H1 (cell line): ENCODE data around the gene OPN1SW. TPM values are rescaled to one million over a fixed set of nuclear protein-coding genes. Genes with fewer than 3 reads are reported as not detected.

Experiments used
- CTCF ChIA-PET: fragments of 300-600 bp; sonication (Branson Sonifier 250); formaldehyde crosslinking; loops from one replicate; lab custom pipeline; 2021; ENCODE audit not compliant: partially characterized antibody; lab: Charles Lee
- POLR2A ChIA-PET: fragments of 300-600 bp; sonication (Branson Sonifier 250); formaldehyde crosslinking; loops from one replicate; lab custom pipeline; 2021; ENCODE audit warnings: inconsistent platforms; ENCODE audit not compliant: partially characterized antibody; lab: Charles Lee
- DNase-seq, 2 experiments: peaks; one replicate each; pipeline versions ENCODE4 v3.0.0 to v3.0.0-alpha.2; 2010 to 2022; ENCODE audit warnings: low spot score in 2 of 2, low read depth in 1 of 2, mixed read lengths in 1 of 2
- FAIRE-seq: peaks from 2 replicates; lab custom pipeline; 2011; peaks lifted over from hg19 to GRCh38; lab: Jason Lieb, UNC
- H2AFZ ChIP-seq: 2 replicates; pipeline ENCODE4 v1.8.1; 2012; ENCODE audit warnings: low read length, inconsistent platforms
- H2AK5ac ChIP-seq: 2 replicates; pipeline ENCODE4 v1.6.1; 2013; ENCODE audit warnings: low read depth, low read length
- H2BK120ac ChIP-seq: replicated peaks from 2 replicates; pipeline ENCODE3; 2013; ENCODE audit warnings: low read depth, low read length, inconsistent platforms
- H2BK12ac ChIP-seq: 2 replicates; pipeline ENCODE4 v1.6.1; 2013; ENCODE audit warnings: low read depth, low read length
- H2BK15ac ChIP-seq: 2 replicates; pipeline ENCODE4 v1.6.1; 2013; ENCODE audit warnings: low read length
- H2BK20ac ChIP-seq: 2 replicates; pipeline ENCODE4 v1.6.1; 2013; ENCODE audit warnings: low read length
- H2BK5ac ChIP-seq: 2 replicates; pipeline ENCODE4 v1.6.1; 2013; ENCODE audit warnings: low read depth, low read length
- H3K14ac ChIP-seq: 2 replicates; pipeline ENCODE4 v1.6.1; 2013; ENCODE audit warnings: inconsistent platforms; ENCODE audit not compliant: insufficient read length
- H3K18ac ChIP-seq: 2 replicates; pipeline ENCODE4 v1.6.1; 2013; ENCODE audit warnings: low read length; ENCODE audit errors: extremely low read depth
- H3K23ac ChIP-seq: 2 replicates; pipeline ENCODE4 v1.6.1; 2013; ENCODE audit warnings: inconsistent platforms; ENCODE audit not compliant: insufficient read length
- H3K23me2 ChIP-seq: 2 replicates; pipeline ENCODE4 v1.6.1; 2013; ENCODE audit warnings: low read depth, low read length
- H3K27ac ChIP-seq: 2 replicates; pipeline ENCODE4 v1.6.1; 2011; ENCODE audit warnings: low read depth, low read length, inconsistent platforms
- H3K27me3 ChIP-seq, 4 experiments: replicated peaks in 1 of 4; 1 replicate in 1 of 4; 2 replicates in 3 of 4; pipeline versions ENCODE4 v1.6.1 to v1.8.1; 2011 to 2013; ENCODE audit warnings: low read length in 3 of 4, mild to moderate bottlenecking in 3 of 4, inconsistent platforms in 2 of 4, mixed read lengths in 2 of 4, moderate library complexity in 1 of 4; ENCODE audit not compliant: control insufficient read depth in 3 of 4, insufficient read depth in 3 of 4; ENCODE audit errors: extremely low read depth in 1 of 4
- H3K36me3 ChIP-seq, 4 experiments: 2 replicates each; pipeline versions ENCODE4 v1.6.1 to v1.8.1; 2011 to 2013; ENCODE audit warnings: mild to moderate bottlenecking in 4 of 4, low read length in 3 of 4, moderate library complexity in 2 of 4, control low read depth in 1 of 4, inconsistent platforms in 1 of 4; ENCODE audit not compliant: insufficient read depth in 4 of 4, control insufficient read depth in 2 of 4
- H3K4ac ChIP-seq: replicated peaks from 2 replicates; pipeline ENCODE3; 2013; ENCODE audit warnings: low read length, low read depth, mixed read lengths, inconsistent platforms; ENCODE audit not compliant: insufficient read length
- H3K4me1 ChIP-seq, 4 experiments: replicated peaks in 1 of 4; 1 replicate in 1 of 4; 2 replicates in 3 of 4; pipeline versions ENCODE4 v1.6.1 to v1.8.1; 2011 to 2013; ENCODE audit warnings: low read length in 3 of 4, inconsistent platforms in 2 of 4, mixed read lengths in 1 of 4; ENCODE audit not compliant: insufficient read depth in 4 of 4, control insufficient read depth in 3 of 4
- H3K4me2 ChIP-seq, 2 experiments: 2 replicates each; pipeline versions ENCODE4 v1.6.1 to v1.8.1; 2011 to 2013; ENCODE audit warnings: low read depth in 2 of 2, low read length in 2 of 2, control low read depth in 1 of 2, inconsistent platforms in 1 of 2, mild to moderate bottlenecking in 1 of 2; ENCODE audit not compliant: insufficient read depth in 1 of 2
- H3K4me3 ChIP-seq, 4 experiments: fragments of 200-600, 300-600 bp in 1 of 4; sonication (generic), shearing (Covaris generic), sonication (Bioruptor Twin) in 1 of 4; 2 replicates each; pipeline versions ENCODE4 v1.5.1 to v1.8.1; 2011 to 2016; ENCODE audit warnings: low read length in 4 of 4, low read depth in 3 of 4, control low read depth in 2 of 4, inconsistent platforms in 2 of 4, mild to moderate bottlenecking in 2 of 4, mixed read lengths in 1 of 4, moderate library complexity in 1 of 4; ENCODE audit not compliant: insufficient read depth in 2 of 4; ENCODE audit errors: extremely low read depth in 1 of 4
- H3K56ac ChIP-seq: replicated peaks from 2 replicates; pipeline ENCODE3; 2013; ENCODE audit warnings: low read depth, mild to moderate bottlenecking, mixed read lengths, low read length, inconsistent platforms; ENCODE audit not compliant: insufficient read length
- H3K79me1 ChIP-seq: 2 replicates; pipeline ENCODE4 v1.6.1; 2013; ENCODE audit warnings: low read depth, low read length, control low read depth
- H3K79me2 ChIP-seq, 2 experiments: 2 replicates each; pipeline versions ENCODE4 v1.6.1 to v1.8.1; 2012 to 2013; ENCODE audit warnings: low read length in 2 of 2, mild to moderate bottlenecking in 2 of 2, inconsistent platforms in 1 of 2; ENCODE audit not compliant: insufficient read depth in 2 of 2, control insufficient read depth in 1 of 2
- H3K9ac ChIP-seq, 4 experiments: replicated peaks in 1 of 4; 1 replicate in 1 of 4; 2 replicates in 3 of 4; pipeline versions ENCODE4 v1.6.1 to v1.8.1; 2011 to 2013; ENCODE audit warnings: low read depth in 3 of 4, low read length in 3 of 4, control low read depth in 2 of 4, mild to moderate bottlenecking in 2 of 4, moderate library complexity in 2 of 4, inconsistent platforms in 1 of 4; ENCODE audit errors: extremely low read depth in 1 of 4
- H3K9me3 ChIP-seq, 2 experiments: 2 replicates each; pipeline versions ENCODE4 v1.6.1 to v1.8.1; 2012 to 2013; ENCODE audit warnings: mild to moderate bottlenecking in 2 of 2, moderate library complexity in 2 of 2, control low read depth in 1 of 2, inconsistent platforms in 1 of 2, low read depth in 1 of 2, low read length in 1 of 2, mixed read lengths in 1 of 2; ENCODE audit not compliant: insufficient read depth in 2 of 2
- H4K20me1 ChIP-seq, 2 experiments: replicated peaks in 1 of 2; 2 replicates each; pipeline versions ENCODE3 to v1.8.1; 2011 to 2013; ENCODE audit warnings: inconsistent platforms in 2 of 2, low read length in 2 of 2, mild to moderate bottlenecking in 1 of 2; ENCODE audit not compliant: insufficient read depth in 2 of 2, control insufficient read depth in 1 of 2
- H4K5ac ChIP-seq: 2 replicates; pipeline ENCODE4 v1.6.1; 2013; ENCODE audit warnings: low read length, low read depth, mixed read lengths, inconsistent platforms; ENCODE audit not compliant: insufficient read length
- H4K8ac ChIP-seq: 2 replicates; pipeline ENCODE4 v1.8.0; 2013; ENCODE audit warnings: mild to moderate bottlenecking, moderate library complexity, low read length, inconsistent platforms; ENCODE audit not compliant: insufficient read depth; ENCODE audit errors: extremely low read depth
- H4K91ac ChIP-seq: replicated peaks from 2 replicates; pipeline ENCODE3; 2013; ENCODE audit warnings: low read length, mixed read lengths, inconsistent platforms; ENCODE audit not compliant: insufficient read length
- BACH1 ChIP-seq: IDR thresholded peaks from 2 replicates; pipeline ENCODE4 v1.6.1; 2012; ENCODE audit warnings: low read length, improper control_type of control experiment
- CEBPB ChIP-seq: IDR thresholded peaks from 2 replicates; pipeline ENCODE4 v1.6.1; 2012; ENCODE audit warnings: low read depth, low read length
- GTF2F1 ChIP-seq: IDR thresholded peaks from 2 replicates; pipeline ENCODE4 v1.6.1; 2012; ENCODE audit warnings: low read depth, low read length, improper control_type of control experiment, borderline replicate concordance
- MAFK ChIP-seq: IDR thresholded peaks from 2 replicates; pipeline ENCODE4 v1.6.1; 2012; ENCODE audit warnings: low read depth, mild to moderate bottlenecking, improper control_type of control experiment, low read length
- RAD21 ChIP-seq, 2 experiments: IDR thresholded peaks in 1 of 2; conservative IDR thresholded peaks in 1 of 2; 2 replicates each; pipeline ENCODE4 v1.6.1; 2011; ENCODE audit warnings: low read depth in 2 of 2, low read length in 2 of 2, improper control_type of control experiment in 1 of 2, inconsistent platforms in 1 of 2, mild to moderate bottlenecking in 1 of 2, moderate library complexity in 1 of 2
- RBBP5 ChIP-seq: IDR thresholded peaks from 2 replicates; pipeline ENCODE4 v1.7.1; 2012; ENCODE audit warnings: low read depth, mild to moderate bottlenecking, inconsistent platforms, low read length, moderate library complexity, borderline replicate concordance
- RFX5 ChIP-seq: IDR thresholded peaks from 2 replicates; pipeline ENCODE4 v1.6.1; 2011; ENCODE audit warnings: low read depth, low read length, improper control_type of control experiment, borderline replicate concordance
- SAP30 ChIP-seq: fragments of 300-600 bp; sonication (generic); IDR thresholded peaks from 2 replicates; pipeline ENCODE4 v1.7.1; 2012; ENCODE audit warnings: low read length, moderate library complexity, mild to moderate bottlenecking, inconsistent platforms; ENCODE audit not compliant: insufficient read depth, insufficient replicate concordance
- SIRT6 ChIP-seq: IDR thresholded peaks from one replicate; pipeline ENCODE4 v1.7.1; 2012; ENCODE audit warnings: low read length, inconsistent platforms
- SP4 ChIP-seq: IDR thresholded peaks from 2 replicates; pipeline ENCODE4 v1.6.1; 2012; ENCODE audit warnings: low read length, inconsistent platforms
- WGBS, 2 experiments: shearing (Covaris generic) in 1 of 2; methylation state at CpG; one replicate each; pipeline versions ENCODE4 v1.1.6 to v1.1.7; 2013 to 2015; ENCODE audit warnings: low lambda C conversion rate in 2 of 2, mixed read lengths in 2 of 2, inconsistent platforms in 1 of 2, low coverage in 1 of 2, missing lambda C conversion rate in 1 of 2; ENCODE audit not compliant: insufficient replicate concordance in 2 of 2, insufficient coverage in 1 of 2, insufficient read length in 1 of 2; ENCODE audit errors: extremely low coverage in 1 of 2, missing lambda C conversion rate in 1 of 2; 5-methylcytosine and 5-hydroxymethylcytosine counted together
- polyA plus RNA-seq, 7 experiments: library from polyadenylated mRNA; depleted of rRNA in 3 of 7; stranded (reverse) in 5 of 7; unstranded in 2 of 7; fragments of >200 nt in 5 of 7; fragments of 200-250 nt in 2 of 7; gene quantifications; 1 replicate in 5 of 7; 2 replicates in 1 of 7; 4 replicates in 1 of 7; pipeline versions ENCODE4 v1.2.1 to v1.2.3, GENCODE V29; 2011 to 2013; ENCODE audit warnings: missing spikeins in 2 of 7, mixed read lengths in 2 of 7
- total RNA-seq: library from RNA; stranded (reverse); fragmentation: NEBNext Ultra II Directional; extraction: Animal tissue kit (Norgen Biotek cat#: 25700); gene quantifications from 2 replicates; pipeline ENCODE4 v1.2.1, GENCODE V29; 2021
- TF ChIP-seq, protein P1 (sequence below): IDR thresholded peaks from 2 replicates; pipeline ENCODE4 v1.6.1; 2011; ENCODE audit warnings: low read depth, mild to moderate bottlenecking, low read length; ENCODE audit not compliant: insufficient read depth

Gene OPN1SW
- total and polyA plus RNA-seq, 2 of the 8 experiments (the other 6 are each of a cell fraction or from before 2014, with no cell fraction given) = not detected

DNA sequence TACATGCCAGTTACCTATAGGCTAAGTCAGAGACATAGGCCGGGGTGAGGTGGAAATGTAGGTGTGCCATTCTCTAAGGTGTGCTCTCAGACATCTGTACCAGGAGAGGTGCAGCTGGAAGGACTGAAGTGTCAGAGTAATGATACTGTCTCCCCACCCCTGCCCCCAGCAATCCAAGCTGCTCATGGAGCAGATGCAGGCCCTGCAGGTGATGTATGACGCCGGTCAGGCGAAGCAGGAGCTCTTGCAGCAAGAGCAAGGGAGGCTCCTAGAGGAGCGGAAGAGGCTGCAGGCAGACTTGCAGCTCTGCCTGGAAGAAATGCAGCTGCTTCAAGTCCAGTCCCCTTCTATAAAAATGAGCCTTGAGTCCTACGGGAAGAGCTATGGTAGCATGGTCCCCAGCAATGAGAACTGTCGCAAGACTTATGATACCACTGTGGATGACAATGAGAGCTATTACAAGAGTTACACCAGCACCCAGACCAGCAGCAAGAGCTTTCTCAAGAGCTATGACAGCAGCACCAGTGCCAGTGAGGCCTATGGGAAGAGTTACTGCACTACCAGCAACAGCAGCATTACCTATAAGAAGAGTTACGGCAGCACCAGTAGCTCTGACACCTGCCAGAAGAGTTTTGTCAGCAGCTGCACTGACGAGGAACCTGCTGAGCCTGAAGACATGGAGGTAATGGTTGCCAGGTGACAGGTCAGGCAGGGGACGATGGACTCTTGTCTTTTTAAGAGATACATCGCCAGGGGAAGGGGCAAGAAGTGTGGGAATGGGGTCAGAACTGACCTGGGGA lies 36.2 kb upstream of the OPN1SW start:
- H3K27me3 ChIP-seq = no peaks in the 10 kb centered on the region
- H3K4ac ChIP-seq = no peak overlapping the region
- no peak overlapping the region for H3K4me3 ChIP-seq
- no peak overlapping the region for H2BK20ac ChIP-seq
- FAIRE-seq = no peak
- 0 out of 2 replicates have a peak overlapping the region, but pooled peaks have one; percentile 27 for H2BK12ac ChIP-seq
- H3K27ac ChIP-seq = no peak overlapping the region
- no peak overlapping the region for H2BK15ac ChIP-seq
- H3K56ac ChIP-seq = no peak overlapping the region
- 89% methylated on average over 11 of the region's 11 CpGs; no CpG with 5 or more reads in 1 of the 2 experiments for WGBS, 2 experiments
- CTCF ChIA-PET = interaction anchor here (0.8 to 2.4 kb wide), 10 partner anchors 11 to 73 kb away, joined by 3 to 10 read pairs (median 4); partner anchors contain the start of gene CCDC136
- H2AFZ ChIP-seq = no peak overlapping the region
- no peak overlapping the region for H2AK5ac ChIP-seq
- H2BK120ac ChIP-seq = no peak overlapping the region
- no peak overlapping the region for H3K9ac ChIP-seq
- H4K91ac ChIP-seq = no peak overlapping the region
- no peaks in the 10 kb centered on the region for H3K9me3 ChIP-seq
- H4K8ac ChIP-seq = no peak overlapping the region; the same call in 1 of the 2 replicates
- H4K20me1 ChIP-seq = peaks cover 0 to 2% of the 10 kb centered on the region in 2 experiments
- H3K79me1 ChIP-seq = no peaks in the 10 kb centered on the region
- no peak for DNase-seq
- no peaks in the 10 kb centered on the region for H3K23me2 ChIP-seq
- no peak overlapping the region for H3K23ac ChIP-seq
- POLR2A ChIA-PET = interaction anchor here (1.0 to 2.4 kb wide), 9 partner anchors 9 to 55 kb away, joined by 3 to 9 read pairs (median 4); no protein-coding TSS in a partner anchor
- no peaks in the 10 kb centered on the region for H3K79me2 ChIP-seq
- H3K14ac ChIP-seq = no peak overlapping the region
- peaks cover 3 to 42% (median 9%) of the 10 kb centered on the region in 4 experiments; a peak in 6 of 8 replicates for H3K36me3 ChIP-seq
- H4K5ac ChIP-seq = no peak overlapping the region
- no peak overlapping the region for H2BK5ac ChIP-seq
- no peak overlapping the region for H3K18ac ChIP-seq
- no peak overlapping the region for H3K4me2 ChIP-seq
- H3K4me1 ChIP-seq = peaks cover 3 to 9% (median 4%) of the 10 kb centered on the region in 4 experiments; a peak in 6 of 7 replicates
- no peak for TF ChIP-seq RAD21 (IDR thresholded peaks at IDR 0.05 in 1 of 2, conservative IDR thresholded peaks at IDR 0.05 in 1 of 2; ENCODE audit: low read depth in 2 of 2, low read length in 2 of 2)
- TF ChIP-seq, protein P1, sequence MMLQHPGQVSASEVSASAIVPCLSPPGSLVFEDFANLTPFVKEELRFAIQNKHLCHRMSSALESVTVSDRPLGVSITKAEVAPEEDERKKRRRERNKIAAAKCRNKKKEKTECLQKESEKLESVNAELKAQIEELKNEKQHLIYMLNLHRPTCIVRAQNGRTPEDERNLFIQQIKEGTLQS = no peak
- TF ChIP-seq RBBP5 = no peak
- no peak for TF ChIP-seq CEBPB
- TF ChIP-seq BACH1 = no peak
- TF ChIP-seq SIRT6 = no peak
- no peak for TF ChIP-seq MAFK
- TF ChIP-seq SP4 = no peak
- TF ChIP-seq RFX5 = no peak
- TF ChIP-seq SAP30 = no peak
- no peak for TF ChIP-seq GTF2F1
